Skin of body (tissue), 2 donors: ENCODE data around the gene EVPL. TPM values are rescaled to one million over a fixed set of nuclear protein-coding genes. Genes with fewer than 3 reads are reported as not detected.
"Not testable (repeated sequence)": the region's sequence is repeated elsewhere in the genome, so short reads cannot be mapped to it uniquely, and the experiment has no call there.

Source experiments
- DNase-seq: peaks from one replicate; lab custom pipeline; 2025; lab: John Stamatoyannopoulos, UW
- total RNA-seq: library from RNA; depleted of rRNA; stranded (reverse); fragments of >200 nt; gene quantifications from one replicate; pipeline ENCODE4 v1.2.3, GENCODE V29; 2014

Gene EVPL
- total RNA-seq, 1 donor from 2014 or later = 43.7 TPM

GRCh38 chr17:75998327-75998795 is 28.7 kb downstream of the EVPL start:
- DNase-seq = no peak

- DNase-seq = no peak
Observed at GRCh38 chr17:75996665-75997590, 30.2 kb downstream of the EVPL start.

- no peak for DNase-seq
Observed at GRCh38 chr17:75995385-75995925, 31.7 kb downstream of the EVPL start.

- no peak for DNase-seq
Observed at GRCh38 chr17:75994802-75995370, 32.2 kb downstream of the EVPL start.

GRCh38 chr17:75991396-75991795 is 35.7 kb downstream of the EVPL start:
- DNase-seq = no peak

- no peak for DNase-seq
Observed at GRCh38 chr17:75987041-75987440, 40.1 kb downstream of the EVPL start.

GRCh38 chr17:75985986-75986385 is 41.1 kb downstream of the EVPL start:
- no peak for DNase-seq

- no peak for DNase-seq
Observed at GRCh38 chr17:75983501-75984181, 43.5 kb downstream of the EVPL start.

- no peak for DNase-seq
Observed at GRCh38 chr17:75981019-75981615, 46.0 kb downstream of the EVPL start.

GRCh38 chr17:75980188-75981018 is 46.7 kb downstream of the EVPL start:
- no peak for DNase-seq

- no peak for DNase-seq
Observed at GRCh38 chr17:75979705-75980187, 47.4 kb downstream of the EVPL start.

- peak; percentile 97 for DNase-seq
Observed at GRCh38 chr17:75978938-75979704, 48.0 kb downstream of the EVPL start, which contains the start of the genes ACOX1 and TEN1. Gene ACOX1 (minus strand): TSS chr17:75979166. CDS start chr17:75979073, 93 bp downstream. Gene TEN1 (plus strand): TSS chr17:75979240. CDS start chr17:75986193, 6,953 bp downstream.

GRCh38 chr17:75976175-75976848 is 50.8 kb downstream of the EVPL start:
- DNase-seq = no peak

- DNase-seq = no peak
Observed at GRCh38 chr17:75975757-75976174, 51.3 kb downstream of the EVPL start.

GRCh38 chr17:75975187-75975586 is 51.9 kb downstream of the EVPL start:
- not testable (repeated sequence) for DNase-seq

- DNase-seq = no peak
Observed at GRCh38 chr17:75970626-75971025, 56.5 kb downstream of the EVPL start.

- no peak for DNase-seq
Observed at GRCh38 chr17:75970011-75970523, 57.0 kb downstream of the EVPL start.

GRCh38 chr17:75969044-75969443 is 58.1 kb downstream of the EVPL start:
- DNase-seq = not testable (repeated sequence)
